Stimulated activated CD8-positive, alpha-beta memory T cell treated with anti-CD3 and anti-CD28 coated beads, Interleukin-15, amount 100 ng/mL, for 1 hour (primary cell): ENCODE results near the gene DLGAP1.
"Not testable (repeated sequence)": the region's sequence is repeated elsewhere in the genome, so short reads cannot be mapped to it uniquely, and the experiment has no call there.

Source experiments
- DNase-seq: peaks from one replicate; pipeline ENCODE4 v3.0.0-alpha.2; 2020; ENCODE audit warnings: low read depth

The DLGAP1 gene

DNA sequence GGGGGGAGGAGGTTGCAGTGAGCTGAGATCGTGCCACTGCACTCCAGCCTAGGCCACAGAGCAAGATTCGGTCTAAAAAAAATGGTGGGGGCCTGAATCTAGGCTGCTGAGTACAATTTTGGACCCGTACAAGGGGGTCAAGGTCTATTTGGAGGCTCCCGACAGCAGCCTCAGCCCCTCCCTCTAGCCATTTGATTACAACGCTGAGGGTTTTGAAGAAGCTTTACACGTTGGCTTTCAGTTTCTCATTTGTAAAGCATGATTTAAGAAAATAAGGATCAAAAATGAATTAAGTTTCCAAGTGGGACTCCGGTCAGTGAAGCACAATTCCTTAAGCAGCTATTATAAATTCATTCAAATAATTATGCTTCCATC, 871.2 kb downstream of the DLGAP1 start:
- no peak for DNase-seq

DNA sequence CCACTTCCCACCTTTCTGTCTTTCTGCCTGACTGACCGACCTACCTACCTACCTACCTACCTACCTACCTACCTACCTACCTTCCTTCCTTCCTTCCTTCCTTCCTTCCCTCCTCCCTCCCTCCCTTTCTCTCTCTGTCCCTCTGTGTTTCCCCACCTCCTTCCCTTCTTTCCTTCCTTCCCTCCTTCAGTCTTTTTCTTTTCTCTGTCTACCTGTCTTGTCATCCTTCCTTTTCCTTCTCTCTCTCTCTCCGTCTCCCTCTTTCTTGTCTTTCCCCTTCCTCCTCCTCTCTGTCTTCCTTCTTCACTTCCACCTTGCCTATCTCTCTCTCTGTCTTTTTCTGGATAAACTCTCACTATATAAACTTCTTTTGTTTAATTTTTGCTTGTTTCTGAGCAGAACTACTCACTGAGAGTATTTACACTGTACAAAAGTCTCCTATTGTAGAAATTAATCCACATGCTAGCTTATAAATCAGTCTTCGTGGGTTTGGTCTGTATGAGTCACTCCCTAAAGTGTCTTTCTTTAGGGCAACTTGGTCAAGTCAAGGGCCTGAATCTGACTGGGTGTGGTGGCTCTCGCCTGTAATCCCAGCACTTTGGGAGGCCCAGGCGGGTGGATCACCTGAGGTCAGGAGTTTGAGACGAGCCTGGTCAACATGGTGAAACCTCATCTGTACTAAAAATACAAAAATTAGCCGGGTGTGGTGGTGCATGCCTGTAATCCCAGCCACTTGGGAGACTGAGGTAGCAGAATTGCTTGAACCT, 871.8 kb downstream of the DLGAP1 start:
- not testable (repeated sequence) for DNase-seq

DNA sequence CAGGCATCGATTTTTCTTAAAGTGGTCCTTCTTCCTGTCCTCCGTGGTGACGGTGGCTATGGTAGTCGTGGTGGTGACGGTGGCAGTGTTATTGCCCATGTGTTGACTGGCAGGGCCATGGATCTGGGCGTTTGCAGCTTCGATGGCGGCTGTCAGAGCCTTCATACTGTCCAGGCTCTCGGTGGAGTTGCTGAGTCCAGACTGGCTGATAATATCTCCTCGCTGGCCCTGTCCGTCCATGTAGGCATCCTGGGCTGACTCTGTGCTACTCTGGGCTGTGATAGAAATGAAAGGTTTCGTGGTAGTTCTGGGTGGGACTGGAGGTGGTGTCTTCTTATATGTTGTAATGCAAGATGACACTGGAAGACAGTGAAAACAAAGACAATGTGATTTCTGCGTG, 873.2 kb downstream of the DLGAP1 start:
- no peak for DNase-seq

DNA sequence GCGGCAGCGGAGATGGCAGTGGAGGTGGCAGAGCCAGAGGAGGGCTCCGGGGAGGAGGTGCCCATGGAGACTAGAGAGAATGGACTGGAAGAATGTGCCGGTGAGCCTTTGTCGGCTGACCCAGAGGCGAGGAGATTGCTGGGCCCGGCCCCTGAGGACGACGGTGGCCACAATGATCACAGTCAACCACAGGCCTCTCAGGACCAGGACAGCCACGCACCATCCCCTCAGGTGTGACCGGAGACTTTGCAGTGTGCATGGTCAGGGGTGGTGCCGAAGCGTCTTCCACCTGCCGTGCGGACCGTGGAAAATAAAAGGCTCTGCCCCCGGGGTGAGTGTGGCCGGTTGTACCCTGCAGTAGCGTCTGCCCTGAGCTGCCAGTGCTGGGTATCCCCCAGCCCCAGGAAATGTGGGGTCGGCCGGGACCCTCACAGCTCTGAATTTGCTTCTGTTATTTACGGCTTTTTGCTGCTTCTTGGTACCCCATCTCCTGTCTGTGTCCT, 874.5 kb downstream of the DLGAP1 start:
- DNase-seq: not testable (repeated sequence)

DNA sequence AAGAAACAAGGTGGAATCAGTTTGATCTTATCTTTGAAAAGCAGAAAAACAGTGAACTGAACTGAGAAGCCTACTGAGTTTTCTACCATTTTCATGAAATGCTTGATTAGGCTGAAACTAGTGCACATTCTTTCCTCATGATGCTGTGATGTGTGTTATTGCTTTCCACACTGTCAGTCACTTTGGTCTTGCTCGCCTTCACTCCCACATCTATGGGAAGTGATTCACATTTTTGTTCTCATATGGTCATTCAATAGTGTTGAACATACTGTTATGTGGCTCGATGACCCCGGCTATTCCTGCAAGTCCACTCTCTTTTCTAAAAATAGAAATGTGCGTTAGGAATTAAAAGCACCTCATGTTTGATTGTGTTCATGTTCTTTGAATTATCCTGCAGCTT, 875.4 kb downstream of the DLGAP1 start:
- DNase-seq: no peak

DNA sequence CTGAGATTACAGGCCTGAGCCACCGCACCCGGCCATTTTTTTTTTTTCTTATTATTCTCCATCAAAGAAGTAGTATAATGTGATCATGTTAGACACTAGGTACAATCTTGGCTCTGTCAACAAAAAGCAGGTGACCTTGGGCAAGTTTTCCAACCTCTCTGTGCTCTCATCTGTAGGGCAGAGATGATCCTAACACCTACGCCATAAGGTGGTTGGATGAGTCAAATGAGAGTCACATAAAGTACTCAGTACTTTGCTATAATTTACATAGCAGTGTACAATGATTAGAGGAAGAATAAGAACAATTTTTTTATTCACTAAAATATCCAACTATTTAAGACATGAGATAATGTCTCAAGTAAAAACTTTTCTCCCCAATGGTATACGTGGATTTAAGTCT, 876.5 kb downstream of the DLGAP1 start:
- no peak for DNase-seq

DNA sequence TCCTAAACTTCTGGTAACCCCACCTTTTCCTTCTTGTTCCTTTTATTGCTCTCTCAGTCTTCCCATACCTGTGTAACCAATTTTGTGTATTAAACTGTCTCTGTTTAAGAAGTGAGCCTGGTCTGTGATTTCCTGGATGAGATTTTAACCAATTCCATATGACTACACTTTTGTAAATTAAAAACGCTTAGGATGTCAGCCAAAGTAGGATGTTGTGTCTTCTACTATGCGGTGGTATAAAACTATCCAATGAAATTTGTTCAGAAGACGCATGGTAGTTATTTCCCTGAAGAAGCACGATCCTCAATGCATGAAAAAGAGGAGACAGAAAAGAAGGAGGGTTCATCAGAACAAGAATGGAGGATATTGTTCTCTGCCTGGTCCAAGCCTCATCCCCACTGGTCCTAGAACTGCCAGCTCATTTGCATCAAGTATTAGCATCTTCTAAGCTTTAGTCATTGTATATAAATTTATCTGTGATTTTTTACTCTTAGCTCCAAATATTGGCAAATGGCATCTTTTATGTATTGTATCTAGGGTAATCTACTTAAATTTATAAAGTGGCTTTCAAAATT, 877.7 kb downstream of the DLGAP1 start:
- no peak for DNase-seq

DNA sequence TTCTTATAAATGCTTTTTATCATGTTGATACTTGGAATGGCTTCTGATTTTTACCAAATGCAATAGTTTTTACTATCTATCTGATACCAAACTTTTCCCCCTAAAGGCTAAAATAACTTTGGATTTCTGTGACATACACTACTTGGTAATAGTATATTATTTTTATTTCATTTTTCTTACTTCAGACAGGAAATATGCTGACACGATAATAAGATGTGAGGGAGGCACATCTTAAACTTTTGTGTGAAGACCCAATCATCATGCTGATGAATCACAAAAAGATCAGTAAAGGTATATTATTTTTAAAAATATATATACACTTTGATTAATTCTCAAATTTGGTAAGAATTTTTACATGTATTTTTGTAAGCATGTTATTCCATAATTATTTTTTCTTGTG, 882.3 kb downstream of the DLGAP1 start:
- no peak for DNase-seq

DNA sequence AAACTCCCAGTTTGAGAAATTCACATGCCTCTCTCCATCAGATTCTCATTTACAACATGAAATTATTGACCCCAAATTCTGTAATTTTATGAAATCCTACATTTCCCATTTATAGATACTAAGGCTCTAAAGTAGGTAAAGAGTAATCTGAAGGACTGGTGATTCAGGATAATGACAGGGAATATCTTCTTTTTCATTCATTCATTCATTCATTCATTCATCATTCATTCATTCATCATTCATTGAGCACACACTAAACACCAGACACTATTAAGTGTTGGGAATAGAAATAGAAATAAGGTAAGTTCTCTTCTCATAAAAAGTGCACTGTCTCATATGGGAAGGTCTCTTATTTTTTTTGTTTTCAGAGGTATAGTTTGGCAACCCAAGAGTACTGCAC, 888.3 kb downstream of the DLGAP1 start:
- no peak for DNase-seq

DNA sequence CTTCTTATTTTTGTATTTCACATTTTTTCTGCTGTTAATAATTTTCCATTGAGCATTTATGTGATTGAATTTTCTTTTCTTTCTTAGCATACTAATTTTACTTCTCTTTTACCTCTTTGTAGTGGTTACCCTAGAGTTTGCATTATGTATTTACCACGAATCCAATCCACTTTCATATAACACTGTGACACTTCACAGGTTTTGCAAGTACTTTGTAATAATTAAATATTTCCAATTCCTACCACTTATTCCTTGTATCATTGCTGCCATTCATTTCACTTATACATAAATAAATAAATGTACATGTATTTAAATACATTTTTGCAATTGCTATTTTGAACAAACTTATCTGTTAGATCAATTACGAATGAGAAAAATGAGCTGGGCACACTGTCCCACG, 894.4 kb downstream of the DLGAP1 start:
- no peak for DNase-seq

DNA sequence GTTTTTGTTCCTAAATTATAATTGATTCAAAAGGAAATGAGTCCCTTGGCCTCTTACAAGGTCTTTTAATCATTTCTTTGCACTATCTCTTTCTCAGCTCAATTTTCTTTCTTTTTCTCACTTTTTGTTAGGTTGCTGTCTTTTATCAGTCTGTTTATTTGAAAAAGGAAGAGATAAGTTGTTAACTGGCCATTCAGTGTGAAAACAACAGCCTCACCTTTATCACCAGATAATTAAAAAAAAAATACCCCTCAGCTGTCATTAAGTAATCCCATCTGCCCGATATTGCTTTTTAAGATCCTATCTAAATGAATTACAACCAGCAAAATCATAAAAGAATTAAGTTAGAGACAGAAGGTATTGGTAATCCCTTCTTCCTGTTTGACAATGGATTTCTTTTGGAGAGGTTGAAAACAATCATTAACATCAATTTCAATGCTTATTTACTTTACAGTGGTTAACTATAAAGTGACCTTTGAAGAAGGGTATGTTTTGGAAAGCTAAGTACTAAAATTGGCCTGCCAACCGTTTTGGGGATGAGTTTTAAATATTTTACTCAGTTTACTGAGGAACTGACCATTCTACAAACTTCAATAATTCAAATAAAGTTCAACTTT, 900.2 kb downstream of the DLGAP1 start:
- no peak for DNase-seq

DNA sequence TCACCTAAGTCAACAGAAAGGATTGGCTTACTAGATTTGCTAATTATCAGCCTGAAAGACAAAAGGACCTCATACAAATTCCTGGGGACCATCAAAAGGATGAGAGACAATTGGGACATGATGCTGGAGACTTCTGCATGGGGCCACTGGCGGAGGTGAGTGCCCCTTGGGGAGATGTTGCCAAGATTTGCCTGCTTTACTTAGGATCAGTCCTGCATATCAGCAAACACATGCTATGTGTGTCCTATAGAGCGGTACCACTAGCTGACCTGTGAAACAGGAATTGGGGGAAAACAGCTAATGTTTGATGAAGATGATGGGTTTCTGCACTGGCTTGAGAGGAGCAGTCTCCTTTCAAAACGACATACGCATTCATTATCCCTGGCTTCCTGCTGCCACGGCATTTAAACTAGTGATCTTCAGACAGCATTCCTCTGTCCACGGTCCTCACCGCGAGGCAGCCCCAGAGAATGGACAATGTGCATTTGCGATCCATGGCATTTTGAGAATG, 901.0 kb downstream of the DLGAP1 start:
- no peak for DNase-seq

DNA sequence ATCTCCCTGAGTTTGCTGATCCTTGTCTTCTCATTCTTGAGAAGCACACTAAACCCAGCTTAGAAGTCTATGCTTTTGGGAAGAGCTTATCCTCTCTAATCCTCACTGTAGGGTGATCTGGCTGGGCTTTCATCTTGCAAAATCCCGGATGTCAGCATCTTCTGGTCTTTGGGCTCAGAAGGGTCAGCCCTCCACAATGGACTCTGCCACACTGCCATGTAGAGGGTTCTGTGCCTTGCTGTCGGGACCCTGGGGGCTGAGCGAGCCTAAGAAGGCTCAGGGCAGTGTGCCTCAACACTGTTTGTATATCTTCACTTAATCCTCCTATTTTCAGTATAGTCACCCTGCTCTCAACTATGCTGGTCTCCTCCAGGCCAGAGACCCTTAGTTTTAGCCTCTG, 902.8 kb downstream of the DLGAP1 start:
- no peak for DNase-seq

DNA sequence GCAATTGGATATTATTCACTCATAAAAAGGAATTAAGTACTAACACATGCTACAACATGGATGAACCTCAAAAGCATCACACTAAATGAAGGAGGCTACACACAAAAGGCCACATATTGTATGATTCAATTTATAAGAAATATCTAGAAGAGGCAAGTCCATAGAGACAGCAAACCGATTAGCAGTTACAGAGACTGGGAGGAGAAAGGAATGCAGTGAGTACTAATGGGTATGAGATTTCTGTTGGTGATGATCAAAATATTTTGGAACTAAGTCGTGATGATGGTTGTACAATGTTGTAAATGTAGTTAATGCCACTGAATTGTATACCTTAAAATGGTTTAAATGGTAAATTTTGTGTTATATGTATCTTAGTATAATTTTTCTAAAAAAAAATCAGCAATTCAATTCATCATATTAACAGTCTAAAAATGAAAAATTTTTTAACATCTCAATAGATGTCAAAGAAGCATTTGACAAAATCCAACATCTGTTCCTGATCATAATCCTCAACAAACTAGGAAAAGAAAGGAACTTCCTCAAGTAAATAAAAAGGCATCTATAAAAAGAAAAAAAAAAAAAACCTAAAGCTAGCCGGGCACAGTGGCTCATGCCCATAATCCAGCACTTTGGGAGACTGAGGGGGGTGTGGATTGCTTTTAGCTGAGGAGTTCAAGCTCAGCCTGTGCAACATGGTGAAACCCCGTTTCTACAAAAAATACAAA, 907.1 kb downstream of the DLGAP1 start:
- no peak for DNase-seq

DNA sequence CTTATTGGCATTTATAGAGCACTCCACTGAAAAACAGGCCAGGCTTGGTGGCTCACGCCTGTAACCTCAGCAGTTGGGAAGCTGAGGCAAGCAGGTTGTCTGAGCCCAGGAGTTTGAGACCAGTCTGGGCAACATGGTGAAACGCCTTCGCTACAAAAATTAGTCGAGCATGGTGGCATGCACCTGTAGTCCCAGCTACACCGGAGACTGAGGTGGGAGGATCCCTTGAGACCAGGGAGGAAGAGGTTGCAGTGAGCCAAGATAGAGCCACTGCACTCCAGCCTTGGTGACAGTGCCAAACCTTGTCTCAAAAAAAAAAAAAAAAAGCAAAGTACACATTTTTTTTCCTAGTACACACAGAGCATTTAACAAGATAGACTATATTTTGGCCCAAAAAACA, 909.0 kb downstream of the DLGAP1 start:
- DNase-seq: no peak

DNA sequence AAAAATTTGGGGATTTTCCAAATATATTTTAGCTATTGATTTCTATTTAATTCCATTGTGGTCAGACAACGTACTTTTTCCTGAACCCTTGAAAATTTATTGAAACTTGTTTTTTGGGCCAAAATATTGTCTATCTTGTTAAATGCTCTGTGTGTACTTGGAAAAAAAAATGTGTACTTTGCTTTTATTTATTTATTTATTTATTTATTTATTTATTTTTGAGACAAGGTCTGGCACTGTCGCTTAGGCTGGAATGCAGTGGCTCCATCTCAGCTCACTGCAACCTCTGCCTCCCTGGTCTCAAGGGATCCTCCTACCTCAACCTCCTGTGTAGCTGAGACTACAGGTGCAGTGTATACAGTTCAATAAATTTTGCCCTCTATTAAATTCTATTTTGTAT, 910.6 kb downstream of the DLGAP1 start:
- no peak for DNase-seq

DNA sequence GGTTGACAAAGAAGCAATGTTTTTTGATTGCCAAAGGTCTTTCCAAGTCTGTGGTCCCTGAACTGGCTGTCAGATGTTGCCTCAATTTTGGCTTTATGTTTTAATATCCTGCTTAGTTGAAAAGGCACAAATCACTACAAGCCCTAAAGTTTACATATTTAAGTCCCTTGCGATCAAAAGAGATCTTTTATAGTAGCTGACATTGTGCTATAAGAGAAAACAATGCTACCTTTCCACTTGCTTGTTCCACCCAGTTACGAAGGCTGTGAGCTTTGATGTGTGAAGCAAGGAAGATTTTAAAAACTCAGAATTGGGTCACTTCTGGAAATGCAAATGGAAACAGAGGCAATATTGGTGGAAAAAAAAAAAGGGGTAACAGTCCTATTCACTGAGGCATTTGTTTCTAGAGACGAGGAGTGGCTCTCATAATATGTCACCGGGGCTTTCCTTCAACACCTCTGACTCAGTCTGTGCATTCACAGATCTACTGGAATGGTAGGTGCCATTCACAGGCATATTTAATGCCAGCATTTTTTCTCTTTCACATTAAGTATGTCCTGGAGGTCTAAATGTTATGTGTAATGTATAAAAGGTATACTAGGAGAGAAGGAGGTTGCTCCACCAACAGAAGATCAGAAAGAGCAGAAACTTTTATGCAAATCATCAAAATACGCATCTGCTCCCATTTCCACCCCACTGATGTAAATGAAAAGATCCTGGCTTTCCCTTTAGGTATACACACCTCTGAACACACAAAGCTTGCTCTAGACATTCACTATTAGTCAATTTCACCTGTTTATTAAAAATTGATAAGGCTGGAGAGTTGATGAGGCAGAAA, 913.3 kb downstream of the DLGAP1 start:
- no peak for DNase-seq

DNA sequence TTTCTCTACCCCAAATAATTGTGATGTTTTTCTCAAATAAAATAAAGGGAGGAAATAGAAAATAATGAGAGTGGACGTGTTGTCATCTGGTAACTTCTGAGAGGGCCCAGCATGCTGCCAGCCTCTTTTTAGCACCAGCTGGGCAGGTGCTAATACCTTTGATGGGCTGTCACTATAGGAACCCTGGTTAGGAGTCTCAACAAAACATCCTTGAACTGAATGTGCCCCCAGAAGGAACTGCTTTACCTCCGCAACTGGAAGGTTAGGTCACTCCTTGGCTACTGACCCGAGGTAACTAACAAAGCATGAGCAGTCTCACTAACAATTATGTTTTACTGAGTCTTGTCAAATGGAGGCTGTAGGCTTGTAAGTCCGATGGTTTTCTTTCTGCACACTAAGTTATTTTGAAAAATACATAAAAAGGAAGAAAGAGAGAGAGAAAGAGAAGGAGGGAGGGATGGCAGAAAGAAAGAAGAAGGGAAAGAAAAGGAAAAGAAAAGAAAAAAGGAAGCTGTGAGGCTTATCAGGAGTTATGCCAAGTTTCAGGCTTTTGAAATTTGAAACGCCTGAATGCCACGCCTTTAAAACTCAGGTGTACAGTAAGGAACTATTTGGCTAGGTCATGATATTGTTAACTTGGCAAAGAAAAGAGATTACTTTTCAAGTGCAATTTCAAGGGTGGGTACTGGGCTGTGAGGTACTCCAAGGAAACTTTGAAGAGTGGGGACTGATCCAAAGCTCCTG, 914.1 kb downstream of the DLGAP1 start:
- DNase-seq: no peak

DNA sequence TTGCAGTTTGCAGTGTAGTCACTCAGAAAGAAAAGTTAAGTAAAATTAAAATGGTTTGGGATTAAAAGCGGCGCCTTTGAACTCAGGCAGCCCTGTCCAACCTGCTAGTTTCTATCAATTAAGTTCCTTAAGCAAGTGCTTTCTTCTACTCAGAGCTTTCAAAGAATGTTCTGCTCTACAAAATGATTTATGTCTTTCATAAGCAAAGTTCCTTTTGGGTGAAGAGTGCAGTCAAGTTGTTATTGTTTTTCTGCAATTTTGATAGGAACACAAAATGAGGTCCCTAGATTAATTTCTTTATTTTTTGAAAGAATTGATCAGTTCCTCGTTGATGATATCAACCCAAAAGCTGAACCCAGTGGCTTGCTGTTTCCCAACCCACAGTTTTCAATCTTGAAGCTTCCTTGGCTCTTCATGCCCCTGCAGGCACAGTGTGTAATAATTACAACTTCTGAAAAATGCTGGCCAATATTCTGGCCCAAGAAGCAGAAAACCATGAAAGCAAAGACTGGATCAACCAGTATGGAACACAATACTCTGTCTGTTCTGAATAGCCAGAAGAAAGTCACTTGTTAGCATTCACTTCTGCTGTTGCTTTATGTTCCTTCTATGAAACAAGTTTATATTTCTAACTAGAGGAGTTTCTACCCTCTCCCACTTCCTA, 916.0 kb downstream of the DLGAP1 start:
- DNase-seq: no peak

DNA sequence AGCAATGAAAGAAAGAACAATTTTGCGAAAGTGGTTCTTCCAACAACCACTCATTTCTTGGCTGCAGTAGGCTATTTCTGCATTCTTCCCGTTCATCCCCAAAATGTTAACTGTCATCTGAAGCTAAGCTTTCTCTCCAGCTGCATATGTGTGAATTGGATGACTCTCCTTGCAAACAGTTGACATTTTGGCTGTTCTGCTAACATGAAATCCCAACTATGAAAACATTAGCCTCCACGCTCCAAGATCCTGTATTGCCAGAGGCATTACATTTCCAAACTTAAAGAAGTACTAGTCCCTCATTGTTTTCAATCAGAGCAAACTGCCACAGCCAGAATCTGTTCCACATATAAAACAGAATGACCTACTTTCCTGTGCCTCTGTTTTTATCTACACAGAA, 916.7 kb downstream of the DLGAP1 start:
- no peak for DNase-seq
